K562 (cell line): ENCODE measurements around the gene MYADM. TPM values are rescaled to one million over a fixed set of nuclear protein-coding genes. Genes with fewer than 3 reads are reported as not detected.

Source experiments
- ATAC-seq: fragments of 200-7000 bp; cut with Tn5 transposase; 3 replicates; pipeline ENCODE4 v1.9.1; 2020; ENCODE audit warnings: moderate library complexity
- BruUV-seq: library from RNA; stranded (reverse); fragments of 400-500 nt; replicated peaks from 2 replicates; lab custom pipeline; 2021; lab: Mats Ljungman, UMichigan
- CTCF ChIA-PET: fragments of 300-600 bp; formaldehyde crosslinking; extraction: SDS; loops from one replicate; lab custom pipeline; 2021; ENCODE audit warnings: low intra/inter-chr PET ratio; lab: Yijun Ruan, JAX
- POLR2A ChIA-PET: fragments of 300-600, 350-650 bp; sonication (Branson Sonifier 250); formaldehyde crosslinking; extraction: SDS; loops from one replicate; lab custom pipeline; 2021; ENCODE audit warnings: antibody characterized with exemption, inconsistent platforms; lab: Yijun Ruan, JAX
- DNase-seq, 4 experiments: peaks; one replicate each; pipeline versions ENCODE4 v3.0.0 to v3.0.0-alpha.2; 2011 to 2018; ENCODE audit warnings: low spot score in 3 of 4, mixed read lengths in 3 of 4; ENCODE audit errors: extremely low read depth in 1 of 4
- FAIRE-seq: peaks from 2 replicates; lab custom pipeline; 2011; peaks lifted over from hg19 to GRCh38; lab: Jason Lieb, UNC
- H2AFZ ChIP-seq: 2 replicates; pipeline ENCODE4 v1.6.0; 2011; ENCODE audit warnings: low read depth, low read length, control low read depth, inconsistent platforms
- H3K27ac ChIP-seq: fragments of 200-600 bp; 3 replicates; pipeline ENCODE4 v1.8.0; 2011; ENCODE audit warnings: low read depth, mild to moderate bottlenecking, control low read depth, inconsistent platforms, low read length, moderate library complexity, mixed read lengths; ENCODE audit errors: extremely low read depth
- H3K27me3 ChIP-seq, 2 experiments: fragments of 300-600 bp in 1 of 2; 2 replicates in 1 of 2; 3 replicates in 1 of 2; pipeline versions ENCODE4 v1.6.0 to v1.8.0; 2011; ENCODE audit warnings: inconsistent platforms in 2 of 2, low read length in 2 of 2, mild to moderate bottlenecking in 1 of 2, mixed read lengths in 1 of 2, moderate library complexity in 1 of 2; ENCODE audit not compliant: control insufficient read depth in 2 of 2, insufficient read depth in 2 of 2
- H3K36me3 ChIP-seq: fragments of 300-600 bp; 3 replicates; pipeline ENCODE4 v1.8.0; 2011; ENCODE audit warnings: mild to moderate bottlenecking, low read length, inconsistent platforms; ENCODE audit not compliant: control insufficient read depth, insufficient read depth
- H3K4me1 ChIP-seq, 2 experiments: fragments of 200-600 bp in 1 of 2; replicated peaks in 1 of 2; 2 replicates in 1 of 2; 3 replicates in 1 of 2; pipeline versions ENCODE4 v1.5.1 to v1.8.0; 2011; ENCODE audit warnings: inconsistent platforms in 2 of 2, low read length in 2 of 2, mild to moderate bottlenecking in 1 of 2, mixed read lengths in 1 of 2, moderate library complexity in 1 of 2; ENCODE audit not compliant: control insufficient read depth in 2 of 2, insufficient read depth in 2 of 2
- H3K4me2 ChIP-seq: 2 replicates; pipeline ENCODE4 v1.6.1; 2011; ENCODE audit warnings: low read length, control low read depth, inconsistent platforms, mixed read lengths; ENCODE audit not compliant: insufficient read depth
- H3K4me3 ChIP-seq: fragments of 200-600 bp; sonication (generic), shearing (Covaris generic); 2 replicates; pipeline ENCODE4 v1.5.1; 2016; ENCODE audit warnings: control low read depth, inconsistent platforms
- H3K79me2 ChIP-seq: fragments of 200-600 bp; 3 replicates; pipeline ENCODE4 v1.8.0; 2011; ENCODE audit warnings: low read length, inconsistent platforms; ENCODE audit not compliant: control insufficient read depth, insufficient read depth
- H3K9ac ChIP-seq, 2 experiments: 2 replicates each; pipeline versions ENCODE4 v1.6.0 to v1.6.1; 2011; ENCODE audit warnings: low read depth in 2 of 2, low read length in 2 of 2, control low read depth in 1 of 2, inconsistent platforms in 1 of 2, mild to moderate bottlenecking in 1 of 2, mixed read lengths in 1 of 2; ENCODE audit not compliant: insufficient read depth in 1 of 2
- H3K9me1 ChIP-seq: one replicate; pipeline ENCODE4 v1.6.0; 2011; ENCODE audit warnings: inconsistent platforms, mild to moderate bottlenecking, low read length, moderate library complexity; ENCODE audit not compliant: control insufficient read depth, insufficient read depth
- H3K9me3 ChIP-seq: replicated peaks from 2 replicates; pipeline ENCODE4 v1.5.1; 2011; ENCODE audit warnings: low read depth, low read length, inconsistent platforms; ENCODE audit not compliant: control insufficient read depth, insufficient read depth
- H4K20me1 ChIP-seq: replicated peaks from 2 replicates; pipeline ENCODE4 v1.6.1; 2011; ENCODE audit warnings: low read length, inconsistent platforms, mixed read lengths; ENCODE audit not compliant: control insufficient read depth, insufficient read depth
- WGBS: fragments of 100-300 bp; shearing (Covaris generic); methylation state at CpG from one replicate; pipeline ENCODE4 v1.1.6; 2016; ENCODE audit warnings: low coverage, mixed read lengths; ENCODE audit not compliant: insufficient coverage; ENCODE audit errors: missing lambda C conversion rate; 5-methylcytosine and 5-hydroxymethylcytosine counted together
- in situ Hi-C: fragments of 300-500 bp; cut with MboI; formaldehyde crosslinking; loops from 4 replicates; pipeline ENCODE4 v1.15.0; 2018; ENCODE audit warnings: inconsistent platforms, mixed read lengths
- intact Hi-C: fragments of 100-400 bp; cut with micrococcal nuclease; formaldehyde crosslinking; loops from 2 replicates; pipeline ENCODE4 v1.14.2; 2022
- polyA plus RNA-seq, 8 experiments: library from polyadenylated mRNA; depleted of rRNA in 4 of 8; stranded (reverse) in 5 of 8; unstranded in 3 of 8; fragments of >200 nt; fragmentation: Nextera tagmentation in 2 of 8; fragmentation: Illumina TruSeq in 1 of 8; extraction: Ambion mirVana in 2 of 8; extraction: Trizol in 1 of 8; gene quantifications; 2 replicates each; pipeline versions ENCODE4 v1.2.1 to v1.2.3, GENCODE V29; 2011 to 2014; ENCODE audit warnings: inconsistent platforms in 1 of 8, missing spikeins in 1 of 8
- total RNA-seq, 7 experiments: library from RNA; depleted of rRNA in 6 of 7; stranded (reverse); fragments of >200 nt in 6 of 7; fragmentation: Illumina TruSeq in 2 of 7; extraction: Trizol in 2 of 7; gene quantifications; 2 replicates each; pipeline versions ENCODE4 v1.2.1 to v1.2.3, GENCODE V29; 2011 to 2021; ENCODE audit warnings: low replicate concordance in 1 of 7
- TF ChIP-seq, protein P1 (sequence below): fragments of 450-650 bp; IDR thresholded peaks from 2 replicates; pipeline ENCODE4 v1.6.1; 2016; ENCODE audit warnings: mild to moderate bottlenecking, moderate library complexity

The MYADM gene
- total and polyA plus RNA-seq, 9 of the 15 experiments (the other 6 are each of a cell fraction or from before 2014, with no cell fraction given), result 4.5 to 70.3 (median 14.4) TPM

DNA sequence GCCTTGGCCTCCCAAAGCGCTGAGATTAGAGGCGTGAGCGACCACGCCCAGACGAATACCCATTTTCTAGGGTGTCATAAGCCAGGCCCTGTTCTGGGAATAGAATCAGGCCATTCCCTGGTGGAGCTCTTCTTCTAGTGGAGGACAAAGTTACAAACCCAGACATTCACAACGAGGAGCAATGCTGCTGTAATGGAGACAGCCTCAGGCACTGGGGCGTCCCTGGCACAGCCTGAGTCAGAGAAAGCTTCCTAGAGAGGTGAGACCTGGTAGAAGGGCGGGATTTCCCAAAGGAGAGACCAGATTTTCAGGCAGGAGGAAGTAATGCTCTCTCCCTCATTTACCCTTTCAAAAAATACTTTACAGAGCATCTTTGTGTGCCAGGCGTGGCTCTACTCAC lies 27.0 kb downstream of the MYADM start:
- Histone ChIP-seq H2AFZ (no peak overlapping the region), H3K79me2 (no peaks in the 10 kb centered on the region), H3K27ac (no peak overlapping the region), H3K36me3 (no peaks in the 10 kb centered on the region), H3K4me2 (no peak overlapping the region), H3K4me3 (no peak overlapping the region), H4K20me1 (peaks cover 6% of the 10 kb centered on the region; the same call in 1 of the 2 replicates), H3K27me3 (peaks cover 8 to 52% of the 10 kb centered on the region in 2 experiments; a peak in 4 of 5 replicates), H3K9me1 (no peaks in the 10 kb centered on the region), H3K9ac (no peak overlapping the region), H3K9me3 (no peaks in the 10 kb centered on the region), H3K4me1 (peaks cover 3 to 24% of the 10 kb centered on the region in 2 experiments; a peak in 3 of 5 replicates)
- no peak for DNase-seq
- in situ Hi-C loops, result no loop called here
- ChIA-PET CTCF (no interaction called here), POLR2A (no interaction called here)
- intact Hi-C loops, result no loop called here
- 2% methylated on average over 9 of the region's 9 CpGs for WGBS
- no peak for FAIRE-seq
- ATAC-seq, result no peak
- no TSS peak for BruUV-seq
- TF ChIP-seq, protein P1, sequence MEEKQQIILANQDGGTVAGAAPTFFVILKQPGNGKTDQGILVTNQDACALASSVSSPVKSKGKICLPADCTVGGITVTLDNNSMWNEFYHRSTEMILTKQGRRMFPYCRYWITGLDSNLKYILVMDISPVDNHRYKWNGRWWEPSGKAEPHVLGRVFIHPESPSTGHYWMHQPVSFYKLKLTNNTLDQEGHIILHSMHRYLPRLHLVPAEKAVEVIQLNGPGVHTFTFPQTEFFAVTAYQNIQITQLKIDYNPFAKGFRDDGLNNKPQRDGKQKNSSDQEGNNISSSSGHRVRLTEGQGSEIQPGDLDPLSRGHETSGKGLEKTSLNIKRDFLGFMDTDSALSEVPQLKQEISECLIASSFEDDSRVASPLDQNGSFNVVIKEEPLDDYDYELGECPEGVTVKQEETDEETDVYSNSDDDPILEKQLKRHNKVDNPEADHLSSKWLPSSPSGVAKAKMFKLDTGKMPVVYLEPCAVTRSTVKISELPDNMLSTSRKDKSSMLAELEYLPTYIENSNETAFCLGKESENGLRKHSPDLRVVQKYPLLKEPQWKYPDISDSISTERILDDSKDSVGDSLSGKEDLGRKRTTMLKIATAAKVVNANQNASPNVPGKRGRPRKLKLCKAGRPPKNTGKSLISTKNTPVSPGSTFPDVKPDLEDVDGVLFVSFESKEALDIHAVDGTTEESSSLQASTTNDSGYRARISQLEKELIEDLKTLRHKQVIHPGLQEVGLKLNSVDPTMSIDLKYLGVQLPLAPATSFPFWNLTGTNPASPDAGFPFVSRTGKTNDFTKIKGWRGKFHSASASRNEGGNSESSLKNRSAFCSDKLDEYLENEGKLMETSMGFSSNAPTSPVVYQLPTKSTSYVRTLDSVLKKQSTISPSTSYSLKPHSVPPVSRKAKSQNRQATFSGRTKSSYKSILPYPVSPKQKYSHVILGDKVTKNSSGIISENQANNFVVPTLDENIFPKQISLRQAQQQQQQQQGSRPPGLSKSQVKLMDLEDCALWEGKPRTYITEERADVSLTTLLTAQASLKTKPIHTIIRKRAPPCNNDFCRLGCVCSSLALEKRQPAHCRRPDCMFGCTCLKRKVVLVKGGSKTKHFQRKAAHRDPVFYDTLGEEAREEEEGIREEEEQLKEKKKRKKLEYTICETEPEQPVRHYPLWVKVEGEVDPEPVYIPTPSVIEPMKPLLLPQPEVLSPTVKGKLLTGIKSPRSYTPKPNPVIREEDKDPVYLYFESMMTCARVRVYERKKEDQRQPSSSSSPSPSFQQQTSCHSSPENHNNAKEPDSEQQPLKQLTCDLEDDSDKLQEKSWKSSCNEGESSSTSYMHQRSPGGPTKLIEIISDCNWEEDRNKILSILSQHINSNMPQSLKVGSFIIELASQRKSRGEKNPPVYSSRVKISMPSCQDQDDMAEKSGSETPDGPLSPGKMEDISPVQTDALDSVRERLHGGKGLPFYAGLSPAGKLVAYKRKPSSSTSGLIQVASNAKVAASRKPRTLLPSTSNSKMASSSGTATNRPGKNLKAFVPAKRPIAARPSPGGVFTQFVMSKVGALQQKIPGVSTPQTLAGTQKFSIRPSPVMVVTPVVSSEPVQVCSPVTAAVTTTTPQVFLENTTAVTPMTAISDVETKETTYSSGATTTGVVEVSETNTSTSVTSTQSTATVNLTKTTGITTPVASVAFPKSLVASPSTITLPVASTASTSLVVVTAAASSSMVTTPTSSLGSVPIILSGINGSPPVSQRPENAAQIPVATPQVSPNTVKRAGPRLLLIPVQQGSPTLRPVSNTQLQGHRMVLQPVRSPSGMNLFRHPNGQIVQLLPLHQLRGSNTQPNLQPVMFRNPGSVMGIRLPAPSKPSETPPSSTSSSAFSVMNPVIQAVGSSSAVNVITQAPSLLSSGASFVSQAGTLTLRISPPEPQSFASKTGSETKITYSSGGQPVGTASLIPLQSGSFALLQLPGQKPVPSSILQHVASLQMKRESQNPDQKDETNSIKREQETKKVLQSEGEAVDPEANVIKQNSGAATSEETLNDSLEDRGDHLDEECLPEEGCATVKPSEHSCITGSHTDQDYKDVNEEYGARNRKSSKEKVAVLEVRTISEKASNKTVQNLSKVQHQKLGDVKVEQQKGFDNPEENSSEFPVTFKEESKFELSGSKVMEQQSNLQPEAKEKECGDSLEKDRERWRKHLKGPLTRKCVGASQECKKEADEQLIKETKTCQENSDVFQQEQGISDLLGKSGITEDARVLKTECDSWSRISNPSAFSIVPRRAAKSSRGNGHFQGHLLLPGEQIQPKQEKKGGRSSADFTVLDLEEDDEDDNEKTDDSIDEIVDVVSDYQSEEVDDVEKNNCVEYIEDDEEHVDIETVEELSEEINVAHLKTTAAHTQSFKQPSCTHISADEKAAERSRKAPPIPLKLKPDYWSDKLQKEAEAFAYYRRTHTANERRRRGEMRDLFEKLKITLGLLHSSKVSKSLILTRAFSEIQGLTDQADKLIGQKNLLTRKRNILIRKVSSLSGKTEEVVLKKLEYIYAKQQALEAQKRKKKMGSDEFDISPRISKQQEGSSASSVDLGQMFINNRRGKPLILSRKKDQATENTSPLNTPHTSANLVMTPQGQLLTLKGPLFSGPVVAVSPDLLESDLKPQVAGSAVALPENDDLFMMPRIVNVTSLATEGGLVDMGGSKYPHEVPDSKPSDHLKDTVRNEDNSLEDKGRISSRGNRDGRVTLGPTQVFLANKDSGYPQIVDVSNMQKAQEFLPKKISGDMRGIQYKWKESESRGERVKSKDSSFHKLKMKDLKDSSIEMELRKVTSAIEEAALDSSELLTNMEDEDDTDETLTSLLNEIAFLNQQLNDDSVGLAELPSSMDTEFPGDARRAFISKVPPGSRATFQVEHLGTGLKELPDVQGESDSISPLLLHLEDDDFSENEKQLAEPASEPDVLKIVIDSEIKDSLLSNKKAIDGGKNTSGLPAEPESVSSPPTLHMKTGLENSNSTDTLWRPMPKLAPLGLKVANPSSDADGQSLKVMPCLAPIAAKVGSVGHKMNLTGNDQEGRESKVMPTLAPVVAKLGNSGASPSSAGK, result no peak
